Liver (tissue), 9 donors: ENCODE results near the gene SRSF8. TPM values are rescaled to one million over a fixed set of nuclear protein-coding genes. Genes with fewer than 3 reads are reported as not detected.

Source experiments
- DNase-seq: peaks from one replicate; pipeline ENCODE4 v3.0.0-alpha.2; 2017; ENCODE audit warnings: low spot score
- H3K27ac ChIP-seq, 2 donors: one replicate each; pipeline ENCODE4 v1.7.0; 2013; ENCODE audit warnings: inconsistent platforms in 2 of 2, low read length in 2 of 2, control low read depth in 1 of 2, low read depth in 1 of 2, mild to moderate bottlenecking in 1 of 2
- H3K27me3 ChIP-seq, 4 donors: one replicate each; pipeline versions ENCODE4 v1.6.1 to v1.7.0; 2013; ENCODE audit warnings: low read length in 3 of 4, inconsistent platforms in 1 of 4, mild to moderate bottlenecking in 1 of 4, moderate library complexity in 1 of 4; ENCODE audit not compliant: control insufficient read depth in 4 of 4, insufficient read depth in 4 of 4
- H3K36me3 ChIP-seq, 4 donors: one replicate each; pipeline versions ENCODE4 v1.6.1 to v1.7.0; 2013; ENCODE audit warnings: low read length in 3 of 4, mild to moderate bottlenecking in 3 of 4, low read depth in 1 of 4, moderate library complexity in 1 of 4; ENCODE audit not compliant: control insufficient read depth in 4 of 4, insufficient read depth in 3 of 4
- H3K4me1 ChIP-seq, 4 donors: one replicate each; pipeline versions ENCODE4 v1.6.1 to v1.7.0; 2013; ENCODE audit warnings: low read length in 3 of 4, mild to moderate bottlenecking in 3 of 4, moderate library complexity in 1 of 4; ENCODE audit not compliant: control insufficient read depth in 4 of 4, insufficient read depth in 4 of 4
- H3K4me3 ChIP-seq, 3 donors: one replicate each; pipeline versions ENCODE4 v1.6.1 to v1.7.0; 2013; ENCODE audit warnings: low read length in 3 of 3, control low read depth in 1 of 3, low read depth in 1 of 3, mild to moderate bottlenecking in 1 of 3
- H3K9ac ChIP-seq, 2 donors: one replicate each; pipeline ENCODE4 v1.7.0; 2013; ENCODE audit warnings: low read length in 2 of 2, mild to moderate bottlenecking in 2 of 2, moderate library complexity in 2 of 2, control low read depth in 1 of 2, low read depth in 1 of 2
- H3K9me3 ChIP-seq, 4 donors: one replicate each; pipeline versions ENCODE4 v1.6.1 to v1.7.0; 2013; ENCODE audit warnings: low read length in 3 of 4; ENCODE audit not compliant: control insufficient read depth in 4 of 4
- ATF3 ChIP-seq: IDR thresholded peaks from 2 replicates; pipeline ENCODE4 v1.6.1; 2016; ENCODE audit warnings: antibody characterized with exemption
- CTCF ChIP-seq: fragments of 150-350 bp; IDR thresholded peaks from 2 replicates; pipeline ENCODE4 v1.5.1; 2017; ENCODE audit warnings: improper control_type of control experiment, low read depth, low read length; ENCODE audit not compliant: missing input control
- EGR1 ChIP-seq, 2 donors: IDR thresholded peaks; 2 replicates each; pipeline ENCODE4 v1.6.1; 2016 to 2018; ENCODE audit warnings: antibody characterized with exemption in 2 of 2, low read depth in 2 of 2
- FOXA1 ChIP-seq: IDR thresholded peaks from 2 replicates; pipeline ENCODE4 v1.6.1; 2016; ENCODE audit warnings: antibody characterized with exemption
- FOXA2 ChIP-seq: IDR thresholded peaks from 2 replicates; pipeline ENCODE4 v1.6.1; 2016; ENCODE audit warnings: antibody characterized with exemption
- GABPA ChIP-seq, 2 donors: IDR thresholded peaks in 1 of 2; conservative IDR thresholded peaks in 1 of 2; 2 replicates each; pipeline ENCODE4 v1.6.1; 2016; ENCODE audit warnings: antibody characterized with exemption in 2 of 2, mild to moderate bottlenecking in 1 of 2, moderate library complexity in 1 of 2
- HNF4A ChIP-seq, 2 donors: conservative IDR thresholded peaks; 2 replicates each; pipeline ENCODE4 v1.6.1; 2016; ENCODE audit warnings: antibody characterized with exemption in 2 of 2, mild to moderate bottlenecking in 2 of 2
- JUND ChIP-seq, 2 donors: IDR thresholded peaks; 2 replicates each; pipeline ENCODE4 v1.6.1; 2016; ENCODE audit warnings: antibody characterized with exemption in 2 of 2
- MAX ChIP-seq: IDR thresholded peaks from 2 replicates; pipeline ENCODE4 v1.6.1; 2016; ENCODE audit warnings: antibody characterized with exemption
- RAD21 ChIP-seq, 2 donors: IDR thresholded peaks; 2 replicates each; pipeline ENCODE4 v1.6.1; 2016; ENCODE audit warnings: antibody characterized with exemption in 2 of 2, mild to moderate bottlenecking in 2 of 2
- RXRA ChIP-seq, 2 donors: IDR thresholded peaks; 2 replicates each; pipeline ENCODE4 v1.6.1; 2017 to 2018; ENCODE audit warnings: antibody characterized with exemption in 2 of 2, mild to moderate bottlenecking in 1 of 2
- SP1 ChIP-seq: IDR thresholded peaks from 2 replicates; pipeline ENCODE4 v1.6.1; 2018; ENCODE audit warnings: antibody characterized with exemption, mild to moderate bottlenecking
- TAF1 ChIP-seq: conservative IDR thresholded peaks from 2 replicates; pipeline ENCODE4 v1.6.1; 2016; ENCODE audit warnings: antibody characterized with exemption, mild to moderate bottlenecking
- WGBS: extraction: QIAGEN DNeasy Blood & Tissue Kit; methylation state at CpG from one replicate; pipeline ENCODE4 v1.1.7; 2013; 5-methylcytosine and 5-hydroxymethylcytosine counted together
- polyA plus RNA-seq, 2 donors: library from polyadenylated mRNA; stranded (reverse) in 1 of 2; unstranded in 1 of 2; fragments of 200-250 nt in 1 of 2; fragments of >200 nt in 1 of 2; fragmentation: Nextera tagmentation in 1 of 2; extraction: Ambion mirVana in 1 of 2; gene quantifications; one replicate each; pipeline versions ENCODE4 v1.2.1 to v1.2.3, GENCODE V29; 2013 to 2015
- total RNA-seq, 2 donors: library from RNA; depleted of rRNA; stranded (reverse); fragments of >200 nt; gene quantifications; one replicate each; pipeline ENCODE4 v1.2.3, GENCODE V29; 2014
- donor health status: healthy.
- donor health status: healthy.
- donor health status: healthy.
- donor health status: healthy.
- donor health status: healthy.

SRSF8 gene
- total and polyA plus RNA-seq, 4 donors, result 15.4 to 31.8 (median 17.8) TPM

GRCh38 chr11:95042239-95042638, 24.5 kb upstream of the SRSF8 start:
- no peak for DNase-seq
- Histone ChIP-seq H3K9ac (no peak overlapping the region), H3K4me3 (no peak overlapping the region), H3K9me3 (no peaks in the 10 kb centered on the region), H3K36me3 (no peaks in the 10 kb centered on the region), H3K27me3 (peaks cover 0 to 13% (median 2%) of the 10 kb centered on the region in 4 donors), H3K4me1 (no peaks in the 10 kb centered on the region), H3K27ac (no peak overlapping the region)
- no peak for TF ChIP-seq JUND (IDR thresholded peaks at IDR 0.05)
- no peak for TF ChIP-seq RXRA (IDR thresholded peaks at IDR 0.05)
- no peak for TF ChIP-seq ATF3
- TF ChIP-seq EGR1 (IDR thresholded peaks at IDR 0.05; ENCODE audit: low read depth in 2 of 2), result no peak
- no peak for TF ChIP-seq CTCF
- no peak for TF ChIP-seq RAD21 (IDR thresholded peaks at IDR 0.05)
- no peak for TF ChIP-seq GABPA (IDR thresholded peaks at IDR 0.05 in 1 of 2, conservative IDR thresholded peaks at IDR 0.05 in 1 of 2)
- TF ChIP-seq FOXA1, result no peak
- TF ChIP-seq SP1, result no peak
- no peak for TF ChIP-seq HNF4A (conservative IDR thresholded peaks at IDR 0.05)
- WGBS, result 96% methylated on average over 1 of the region's 1 CpG

GRCh38 chr11:95042906-95043305, 23.8 kb upstream of the SRSF8 start:
- H3K9ac ChIP-seq, result no peak overlapping the region
- no peaks in the 10 kb centered on the region for H3K4me1 ChIP-seq
- H3K27ac ChIP-seq, result no peak overlapping the region
- peaks cover 0 to 13% (median 0%) of the 10 kb centered on the region in 4 donors for H3K27me3 ChIP-seq
- TF ChIP-seq SP1 (no peak), EGR1 (IDR thresholded peaks at IDR 0.05; ENCODE audit: low read depth in 2 of 2) (no peak), FOXA2 (no peak), RXRA (IDR thresholded peaks at IDR 0.05) (no peak), MAX (no peak), GABPA (IDR thresholded peaks at IDR 0.05 in 1 of 2, conservative IDR thresholded peaks at IDR 0.05 in 1 of 2) (no peak), ATF3 (no peak), CTCF (no peak), TAF1 (no peak), FOXA1 (no peak), RAD21 (IDR thresholded peaks at IDR 0.05) (no peak)
- DNase-seq, result no peak
- no peaks in the 10 kb centered on the region for H3K36me3 ChIP-seq
- no peaks in the 10 kb centered on the region for H3K9me3 ChIP-seq
- H3K4me3 ChIP-seq, result no peak overlapping the region
- 76% methylated on average over 3 of the region's 3 CpGs for WGBS
